Right lobe of liver (tissue), 4 donors: ENCODE results near the gene HERPUD1.

Source experiments
- CTCF ChIP-seq, 4 donors: fragments of 200-600 bp in 3 of 4; fragments of 450-650 bp in 1 of 4; IDR thresholded peaks; one replicate each; pipeline versions ENCODE4 v1.5.1 to v1.8.0; 2016 to 2022; ENCODE audit warnings: antibody characterized with exemption in 4 of 4, mild to moderate bottlenecking in 2 of 4
- POLR2A ChIP-seq: fragments of 450-650 bp; IDR thresholded peaks from one replicate; pipeline ENCODE4 v1.6.1; 2017; ENCODE audit warnings: antibody characterized with exemption, mild to moderate bottlenecking
- donor health status: DM: no; HTN: no; CAD: no.
- donor health status: DM: no; HTN: no; CAD: no.
- donor health status: DM: no; HTN: yes; CAD: no.

DNA sequence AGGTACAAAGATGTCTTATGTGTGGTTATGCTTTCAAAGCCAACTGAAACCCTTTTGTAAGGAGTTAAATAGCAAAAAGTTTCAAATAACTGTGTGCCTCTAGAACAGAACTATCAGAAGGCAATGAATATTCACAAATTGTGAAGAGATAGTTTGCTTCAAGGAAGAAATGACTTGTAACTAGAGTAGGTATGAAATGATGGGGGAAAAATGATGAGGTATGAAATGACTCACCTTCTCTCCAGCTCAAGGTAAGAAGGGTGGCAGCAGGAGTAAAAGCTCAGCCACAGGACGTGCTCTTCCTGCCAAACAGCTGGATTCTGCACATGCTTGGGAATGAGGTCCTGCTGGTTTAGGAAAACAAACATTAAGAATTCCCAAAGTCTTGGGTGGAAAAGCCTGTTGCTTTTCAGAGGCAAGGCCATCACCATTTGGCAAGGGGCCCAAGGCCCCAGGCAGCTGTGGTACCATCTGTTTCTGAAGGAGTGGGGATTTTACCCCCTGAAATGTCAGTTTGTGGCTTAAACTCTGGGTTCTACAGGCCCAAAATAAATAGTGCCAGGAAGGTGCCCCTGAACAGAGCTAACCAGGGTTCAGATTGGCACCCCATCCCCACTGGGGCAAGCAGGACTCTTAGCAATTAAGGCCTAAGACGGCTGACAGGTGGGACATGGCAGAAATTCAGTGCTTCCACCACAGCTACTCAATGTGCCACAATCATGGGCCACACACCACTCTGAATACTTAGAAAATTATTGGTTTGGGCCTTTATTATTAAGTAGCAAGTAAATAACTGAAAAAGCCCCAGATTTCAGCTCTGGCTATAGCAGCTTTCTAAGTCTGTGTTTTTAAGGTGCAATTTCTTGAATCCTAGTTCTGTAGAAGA lies 13.3 kb downstream of the HERPUD1 start:
- TF ChIP-seq CTCF (IDR thresholded peaks at IDR 0.05) (no peak), POLR2A (no peak)
